ENCODE data around the gene COL4A1. TPM values are rescaled to one million over a fixed set of nuclear protein-coding genes. Genes with fewer than 3 reads are reported as not detected.

COL4A1 gene
- total RNA-seq, 2 donors from 2014 or later = 140 to 201 TPM

DNA sequence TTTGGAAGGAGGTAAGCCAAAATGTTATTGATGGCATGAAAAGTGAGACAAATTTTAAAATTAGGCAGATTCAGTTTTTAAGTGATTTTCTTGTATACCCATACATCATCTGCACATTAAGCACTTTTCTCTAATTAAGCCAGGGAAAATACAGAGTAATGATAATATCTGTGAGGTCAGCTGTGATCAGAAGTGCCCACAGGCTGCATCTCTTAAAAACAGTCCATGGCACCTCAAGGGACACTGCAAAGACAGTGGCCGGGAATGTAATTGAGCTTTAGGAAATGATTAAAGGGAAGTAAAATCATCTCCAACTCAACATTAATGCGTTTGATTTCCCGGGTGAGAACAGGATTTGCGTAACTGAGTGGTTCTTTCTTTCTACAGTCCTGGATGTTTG lies 2.0 kb downstream of the COL4A1 start:
- no peak for DNase-seq (ENCODE audit: low spot score)
- H3K4me1 ChIP-seq = peaks cover 0 to 64% of the 10 kb centered on the region in 2 donors
- TF ChIP-seq CTCF (IDR thresholded peaks at IDR 0.05) = no peak

GRCh38 chr13:110304256-110304655 lies 2.7 kb downstream of the COL4A1 start:
- H3K4me3 ChIP-seq = peak overlapping the region; percentile 90 to 96
- no peak for TF ChIP-seq CTCF (IDR thresholded peaks at IDR 0.05)
- no peaks in the 10 kb centered on the region for H3K9me3 ChIP-seq
- peaks cover 6% of the 10 kb centered on the region for H3K36me3 ChIP-seq
- peak; percentile 59 for DNase-seq (ENCODE audit: low spot score)
- H3K4me1 ChIP-seq = peaks cover 0 to 64% of the 10 kb centered on the region in 2 donors
- no peaks in the 10 kb centered on the region for H3K27me3 ChIP-seq
- H3K27ac ChIP-seq = peak overlapping the region; percentile 97 to 99

More for the DNA sequence above, 2.0 kb downstream of the COL4A1 start:
- peaks cover 6% of the 10 kb centered on the region for H3K36me3 ChIP-seq
- H3K27ac ChIP-seq = peak overlapping the region; percentile 97 to 99
- no peaks in the 10 kb centered on the region for H3K27me3 ChIP-seq
- H3K4me3 ChIP-seq = peak overlapping the region; percentile 90 to 96
- no peaks in the 10 kb centered on the region for H3K9me3 ChIP-seq

DNA sequence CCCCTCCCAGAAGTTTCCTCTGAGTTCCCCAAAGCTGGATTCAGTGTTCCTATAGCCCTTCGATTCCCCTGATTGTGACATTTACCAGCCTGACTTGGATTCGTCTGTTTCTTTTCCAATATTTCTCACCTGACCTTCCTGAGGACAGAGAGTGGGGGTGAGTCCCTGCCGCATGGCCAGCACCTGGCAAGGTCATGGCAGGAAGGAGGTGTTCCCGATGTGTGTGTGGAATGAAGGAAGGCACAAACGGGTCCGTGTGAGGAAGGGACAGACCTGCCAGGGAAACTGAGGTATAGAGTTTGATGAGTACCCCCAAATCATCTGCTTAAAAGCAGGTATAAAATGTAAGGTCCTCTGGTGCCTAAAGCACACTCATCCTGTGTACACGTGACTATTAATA lies 3.3 kb downstream of the COL4A1 start:
- Histone ChIP-seq H3K9me3 (no peaks in the 10 kb centered on the region), H3K27ac (peak overlapping the region; percentile 97 to 99), H3K4me3 (peak overlapping the region; percentile 90 to 96), H3K27me3 (no peaks in the 10 kb centered on the region), H3K36me3 (peaks cover 6% of the 10 kb centered on the region), H3K4me1 (peaks cover 0 to 64% of the 10 kb centered on the region in 2 donors)
- peak; percentile 53 for DNase-seq (ENCODE audit: low spot score)
- TF ChIP-seq CTCF (IDR thresholded peaks at IDR 0.05) = no peak

- Histone ChIP-seq H3K9me3 (no peaks in the 10 kb centered on the region), H3K27ac (peak overlapping the region; percentile 97 to 99), H3K27me3 (no peaks in the 10 kb centered on the region), H3K4me1 (peaks cover 0 to 69% of the 10 kb centered on the region in 2 donors), H3K4me3 (peak overlapping the region in 1 of 2 donors; percentile 90), H3K36me3 (peaks cover 6% of the 10 kb centered on the region)
- peak; percentile 48 for DNase-seq (ENCODE audit: low spot score)
- no peak for TF ChIP-seq CTCF (IDR thresholded peaks at IDR 0.05)
These were observed 4.0 kb downstream of the COL4A1 start for GRCh38 chr13:110302997-110303396.

DNA sequence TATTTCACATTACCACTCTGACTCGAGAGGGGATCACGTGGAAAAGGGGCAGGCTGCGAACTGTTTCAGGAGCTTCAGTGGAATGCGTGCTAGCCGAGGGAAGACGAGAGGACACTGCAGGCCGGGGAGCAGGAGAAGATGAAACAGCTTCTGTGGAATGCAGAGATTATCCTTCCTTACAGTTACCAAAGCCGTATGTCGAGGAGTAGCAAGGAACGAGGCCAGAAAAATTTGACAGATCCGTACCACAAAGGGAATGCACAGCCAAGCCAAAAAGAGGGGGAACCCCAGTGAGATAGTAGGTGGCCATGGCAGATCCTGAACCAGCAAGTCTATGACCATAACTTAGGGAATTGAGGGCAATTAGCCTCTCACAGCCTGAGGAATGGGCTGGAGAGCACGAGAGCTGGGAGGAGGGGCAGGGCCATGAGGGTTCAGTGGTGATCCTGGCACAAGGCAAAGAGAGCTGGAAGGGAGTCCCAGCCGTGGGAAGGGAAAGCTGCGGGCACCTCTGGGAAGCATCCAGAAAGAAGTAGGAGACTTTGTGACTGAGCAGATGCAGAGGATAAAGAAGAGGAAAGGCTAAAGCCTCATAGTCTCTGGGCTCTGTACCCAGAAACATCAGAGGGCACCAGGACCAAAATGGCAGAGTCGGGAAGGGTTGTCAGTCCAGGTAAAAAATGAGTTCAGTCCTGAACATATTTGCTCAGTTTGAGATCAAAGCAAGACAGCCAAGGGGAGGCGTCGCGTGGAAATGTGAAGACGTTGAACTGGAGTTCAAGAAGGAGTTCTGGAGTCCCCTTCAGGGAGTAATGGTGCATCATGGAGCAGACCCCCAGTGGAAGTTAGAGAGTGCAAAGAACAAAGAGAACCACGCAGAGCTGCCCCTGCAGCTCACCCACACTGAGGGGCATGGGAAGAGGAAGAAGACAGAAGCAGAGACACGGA lies 5.1 kb downstream of the COL4A1 start:
- peak; percentile 56 for DNase-seq (ENCODE audit: low spot score)
- TF ChIP-seq CTCF (IDR thresholded peaks at IDR 0.05) = no peak
- Histone ChIP-seq H3K9me3 (no peaks in the 10 kb centered on the region), H3K4me3 (no peak overlapping the region), H3K27me3 (no peaks in the 10 kb centered on the region), H3K27ac (peak overlapping the region; percentile 97 to 99), H3K36me3 (peaks cover 6% of the 10 kb centered on the region), H3K4me1 (peaks cover 0 to 80% of the 10 kb centered on the region in 2 donors)

Measured in right atrium auricular region (tissue), 2 donors.